Spinal cord (tissue), 10 donors: ENCODE measurements around the gene CIAO3. TPM values are rescaled to one million over a fixed set of nuclear protein-coding genes. Genes with fewer than 3 reads are reported as not detected.
A peak's percentile ranks its signal among the peaks of the same experiment; 100 is the strongest.

ENCODE experiments used
- DNase-seq, 6 donors: peaks; one replicate each; pipeline versions ENCODE4 v3.0.0 to v3.0.0-alpha.2; 2013 to 2015; ENCODE audit warnings: low spot score in 6 of 6, low read depth in 4 of 6
- H3K27ac ChIP-seq: one replicate; pipeline ENCODE4 v1.5.1; 2013; ENCODE audit warnings: low read depth, low read length, control low read depth
- H3K27me3 ChIP-seq: one replicate; pipeline ENCODE4 v1.6.1; 2013; ENCODE audit warnings: low read length; ENCODE audit not compliant: control insufficient read depth, insufficient read depth
- H3K36me3 ChIP-seq: one replicate; pipeline ENCODE4 v1.6.1; 2013; ENCODE audit warnings: low read length; ENCODE audit not compliant: control insufficient read depth, insufficient read depth
- H3K4me1 ChIP-seq: one replicate; pipeline ENCODE4 v1.6.1; 2013; ENCODE audit warnings: low read length; ENCODE audit not compliant: control insufficient read depth, insufficient read depth
- H3K4me3 ChIP-seq: one replicate; pipeline ENCODE4 v1.5.1; 2013; ENCODE audit warnings: low read depth, low read length, control low read depth
- H3K9me3 ChIP-seq: one replicate; pipeline ENCODE4 v1.6.1; 2013; ENCODE audit warnings: low read length; ENCODE audit not compliant: control insufficient read depth, insufficient read depth
- WGBS: methylation state at CpG from one replicate; pipeline ENCODE4 v1.1.5; 2013; ENCODE audit warnings: missing lambda C conversion rate; ENCODE audit not compliant: insufficient coverage; 5-methylcytosine and 5-hydroxymethylcytosine counted together
- polyA plus RNA-seq, 2 donors: library from polyadenylated mRNA; unstranded; fragments of 120-200 nt; gene quantifications; one replicate each; pipeline ENCODE4 v1.2.1, GENCODE V29; 2013; ENCODE audit not compliant: insufficient read length in 2 of 2
- small RNA-seq: library from RNA; depleted of rRNA; stranded (forward); fragments of <200 nt; gene quantifications from one replicate; pipeline ENCODE3, GENCODE V24; 2014; ENCODE audit warnings: low replicate concordance
- total RNA-seq, 2 donors: library from RNA; depleted of rRNA in 1 of 2; stranded (reverse); fragments of 120-200 nt in 1 of 2; fragments of >200 nt in 1 of 2; gene quantifications; one replicate each; pipeline versions ENCODE4 v1.2.3 to v1.2.4, GENCODE V29; 2013 to 2014
- donor health status: healthy.

The CIAO3 gene
- total and polyA plus RNA-seq, 4 donors: 29.9 to 47.9 (median 38.3) TPM

- under 1% methylated on average over 38 of the region's 38 CpGs for WGBS
- no peak for DNase-seq
- Histone ChIP-seq H3K27me3 (peaks cover 4% of the 10 kb centered on the region), H3K9me3 (no peaks in the 10 kb centered on the region), H3K4me3 (peak overlapping the region; percentile 61), H3K27ac (no peak overlapping the region), H3K36me3 (peaks cover 75% of the 10 kb centered on the region), H3K4me1 (peaks cover 72% of the 10 kb centered on the region)
Measured at GRCh38 chr16:680625-680945, 60.2 kb downstream of the CIAO3 start.

GRCh38 chr16:679814-680624 lies 60.8 kb downstream of the CIAO3 start, which contains the start of gene STUB1:
Gene STUB1, plus strand, starts transcription at chr16:680410. Its CDS starts 116 bp downstream, at chr16:680526.
- WGBS: under 1% methylated on average over 85 of the region's 91 CpGs
- peak within 1 kb of the TSS; percentile 61 for H3K4me3 ChIP-seq
- H3K4me1 ChIP-seq: peaks cover 70% of the 10 kb centered on the region
- no peaks in the 10 kb centered on the region for H3K9me3 ChIP-seq
- peaks cover 7% of the 10 kb centered on the region for H3K27me3 ChIP-seq
- peak within 1 kb of the TSS; percentile 85 for H3K27ac ChIP-seq
- peaks cover 71% of the 10 kb centered on the region for H3K36me3 ChIP-seq
- DNase-seq: peak in 5 of 6 donors; percentile 61 to 94 (median 76)

Small RNA genes within 50 kb of the gene (small RNA-seq; reads per million reads assigned to genes)
- gene MIR662: not detected

Other genes starting within 250 kb of the CIAO3 start
- gene CAPN15, start 213.3 kb downstream of the CIAO3 start, total RNA-seq: 10 to 100 TPM in 1 of 2 donors, 1 to 10 TPM in 1; 9.6 to 19.5 TPM
- gene CAPN15, start 213.3 kb downstream of the CIAO3 start, polyA plus RNA-seq: 10 to 100 TPM; 36.4 to 43.2 TPM
- gene PRR35, start 180.6 kb downstream of the CIAO3 start, total RNA-seq: under 1 TPM in 1 of 2 donors, not detected in 1; 0.06 TPM
- gene PRR35, start 180.6 kb downstream of the CIAO3 start, polyA plus RNA-seq: under 1 TPM in 1 of 2 donors, not detected in 1; 0.14 TPM
- gene NHLRC4, start 174.0 kb downstream of the CIAO3 start, total RNA-seq: 1 to 10 TPM in 1 of 2 donors, under 1 TPM in 1; 0.89 to 3.5 TPM
- gene NHLRC4, start 174.0 kb downstream of the CIAO3 start, polyA plus RNA-seq: 1 to 10 TPM in 1 of 2 donors, under 1 TPM in 1; 0.73 to 1.2 TPM
- 10 to 100 TPM; 19.1 to 38.1 TPM for gene PIGQ, start 171.0 kb downstream of the CIAO3 start, total RNA-seq
- gene PIGQ, start 171.0 kb downstream of the CIAO3 start, polyA plus RNA-seq: 10 to 100 TPM; 69.4 to 85.7 TPM
- 10 to 100 TPM; 12.4 to 21.7 TPM for gene RAB40C, start 150.9 kb downstream of the CIAO3 start, total RNA-seq
- gene RAB40C, start 150.9 kb downstream of the CIAO3 start, polyA plus RNA-seq: 10 to 100 TPM; 38.4 to 45.7 TPM
- under 1 TPM; 0.30 to 0.44 TPM for gene WFIKKN1, start 110.0 kb downstream of the CIAO3 start, total RNA-seq
- gene WFIKKN1, start 110.0 kb downstream of the CIAO3 start, polyA plus RNA-seq: 1 to 10 TPM; 1.1 to 1.4 TPM
- 10 to 100 TPM; 26.8 to 73.3 TPM for gene METTL26, start 104.7 kb downstream of the CIAO3 start, total RNA-seq
- gene METTL26, start 104.7 kb downstream of the CIAO3 start, polyA plus RNA-seq: 100 to 1,000 TPM; 119 to 124 TPM
- 10 to 100 TPM in 1 of 2 donors, 1 to 10 TPM in 1; 9.1 to 28.1 TPM for gene MCRIP2, start 99.2 kb downstream of the CIAO3 start, total RNA-seq
- gene MCRIP2, start 99.2 kb downstream of the CIAO3 start, polyA plus RNA-seq: 10 to 100 TPM; 34.8 to 38.7 TPM
- gene WDR90, start 91.6 kb downstream of the CIAO3 start, total RNA-seq: 10 to 100 TPM in 1 of 2 donors, 1 to 10 TPM in 1; 8.3 to 31.9 TPM
- gene WDR90, start 91.6 kb downstream of the CIAO3 start, polyA plus RNA-seq: 10 to 100 TPM; 46.6 to 63.1 TPM
- 10 to 100 TPM; 20.7 to 41.1 TPM for gene RHOT2, start 72.9 kb downstream of the CIAO3 start, total RNA-seq
- gene RHOT2, start 72.9 kb downstream of the CIAO3 start, polyA plus RNA-seq: 100 to 1,000 TPM; 102 to 115 TPM
- gene RHBDL1, start 65.3 kb downstream of the CIAO3 start, total RNA-seq: 1 to 10 TPM; 4.1 to 7.2 TPM
- gene RHBDL1, start 65.3 kb downstream of the CIAO3 start, polyA plus RNA-seq: 10 to 100 TPM; 15.5 to 19.1 TPM
- 100 to 1,000 TPM in 1 of 2 donors, 10 to 100 TPM in 1; 59.6 to 110 TPM for gene STUB1, start 60.6 kb downstream of the CIAO3 start, total RNA-seq
- gene STUB1, start 60.6 kb downstream of the CIAO3 start, polyA plus RNA-seq: 100 to 1,000 TPM; 170 to 177 TPM
- gene JMJD8, start 56.7 kb downstream of the CIAO3 start, total RNA-seq: 10 to 100 TPM; 24.3 to 42.1 TPM
- 10 to 100 TPM; 63.3 to 71.9 TPM for gene JMJD8, start 56.7 kb downstream of the CIAO3 start, polyA plus RNA-seq
- gene WDR24, start 50.6 kb downstream of the CIAO3 start, total RNA-seq: 1 to 10 TPM; 3.1 to 3.5 TPM
- gene WDR24, start 50.6 kb downstream of the CIAO3 start, polyA plus RNA-seq: 10 to 100 TPM; 14.6 to 19.5 TPM
- 10 to 100 TPM in 1 of 2 donors, 1 to 10 TPM in 1; 7.4 to 12.4 TPM for gene FBXL16, start 35.2 kb downstream of the CIAO3 start, total RNA-seq
- gene FBXL16, start 35.2 kb downstream of the CIAO3 start, polyA plus RNA-seq: 10 to 100 TPM; 74.4 to 76.0 TPM
- gene METRN, start 25.9 kb downstream of the CIAO3 start, total RNA-seq: 100 to 1,000 TPM in 1 of 2 donors, 10 to 100 TPM in 1; 75.5 to 238 TPM
- 100 to 1,000 TPM; 399 to 402 TPM for gene METRN, start 25.9 kb downstream of the CIAO3 start, polyA plus RNA-seq
- 10 to 100 TPM; 11.7 to 42.0 TPM for gene ANTKMT, start 19.9 kb downstream of the CIAO3 start, total RNA-seq
- gene ANTKMT, start 19.9 kb downstream of the CIAO3 start, polyA plus RNA-seq: 10 to 100 TPM; 59.4 to 62.8 TPM
- gene CCDC78, start 14.6 kb downstream of the CIAO3 start, total RNA-seq: 1 to 10 TPM in 1 of 2 donors, under 1 TPM in 1; 0.59 to 7.5 TPM
- gene CCDC78, start 14.6 kb downstream of the CIAO3 start, polyA plus RNA-seq: 10 to 100 TPM; 13.1 to 16.0 TPM
- 10 to 100 TPM in 1 of 2 donors, 1 to 10 TPM in 1; 7.4 to 15.0 TPM for gene HAGHL, start 13.9 kb downstream of the CIAO3 start, total RNA-seq
- gene HAGHL, start 13.9 kb downstream of the CIAO3 start, polyA plus RNA-seq: 10 to 100 TPM; 48.6 to 51.1 TPM
- under 1 TPM; 0.40 to 0.83 TPM for gene MSLN, start 19.7 kb upstream of the CIAO3 start, total RNA-seq
- gene MSLN, start 19.7 kb upstream of the CIAO3 start, polyA plus RNA-seq: under 1 TPM; 0.24 to 0.57 TPM
- 10 to 100 TPM in 1 of 2 donors, 1 to 10 TPM in 1; 9.3 to 14.2 TPM for gene RPUSD1, start 47.4 kb upstream of the CIAO3 start, total RNA-seq
- gene RPUSD1, start 47.4 kb upstream of the CIAO3 start, polyA plus RNA-seq: 10 to 100 TPM; 23.0 to 23.9 TPM
- gene CHTF18, start 47.6 kb upstream of the CIAO3 start, total RNA-seq: 10 to 100 TPM in 1 of 2 donors, 1 to 10 TPM in 1; 6.1 to 20.1 TPM
- gene CHTF18, start 47.6 kb upstream of the CIAO3 start, polyA plus RNA-seq: 10 to 100 TPM; 26.6 to 37.1 TPM
- gene GNG13, start 59.7 kb upstream of the CIAO3 start, total RNA-seq: under 1 TPM in 1 of 2 donors, not detected in 1; 0.30 TPM
- 1 to 10 TPM; 1.0 to 1.4 TPM for gene GNG13, start 59.7 kb upstream of the CIAO3 start, polyA plus RNA-seq
- 10 to 100 TPM; 15.1 to 18.1 TPM for gene LMF1, start 230.0 kb upstream of the CIAO3 start, total RNA-seq
- 10 to 100 TPM; 28.0 to 37.5 TPM for gene LMF1, start 230.0 kb upstream of the CIAO3 start, polyA plus RNA-seq
- gene SOX8, start 240.8 kb upstream of the CIAO3 start, total RNA-seq: 10 to 100 TPM; 61.3 to 64.0 TPM
- 100 to 1,000 TPM; 166 to 200 TPM for gene SOX8, start 240.8 kb upstream of the CIAO3 start, polyA plus RNA-seq